Astrocyte (in vitro differentiated cells and primary cell): ENCODE measurements around the gene RAB11FIP3.

Experiments
- CTCF ChIP-seq: IDR thresholded peaks from 2 replicates; pipeline ENCODE4 v1.5.1; 2011; ENCODE audit warnings: low read depth, mild to moderate bottlenecking, inconsistent platforms, low read length, moderate library complexity; ENCODE audit not compliant: insufficient read depth
- EZH2 ChIP-seq: IDR thresholded peaks from 2 replicates; pipeline ENCODE4 v1.6.1; 2012; ENCODE audit warnings: mild to moderate bottlenecking, low read length, inconsistent platforms; ENCODE audit not compliant: insufficient read depth

- TF ChIP-seq CTCF (no peak), EZH2 (no peak)
Observed at GRCh38 chr16:414395-415169, 10.9 kb upstream of the RAB11FIP3 start.
